GM20000 (cell line): Measurements from ENCODE around the gene DOK4.

Experiments
- DNase-seq: peaks from one replicate; pipeline ENCODE4 v3.0.0; 2012; ENCODE audit warnings: low spot score
- TF ChIP-seq, protein P1 (sequence below): IDR thresholded peaks from 2 replicates; pipeline ENCODE4 v1.5.1; 2012; ENCODE audit warnings: mild to moderate bottlenecking, control low read depth; ENCODE audit errors: extremely low read depth, missing control alignments

DOK4 gene

GRCh38 chr16:57485916-57486857 is at the start of gene DOK4:
DOK4 (minus strand) TSS chr16:57486493; CDS start chr16:57479507, 6,986 bp downstream.
- DNase-seq, result peak; percentile 97
- TF ChIP-seq, protein P1, sequence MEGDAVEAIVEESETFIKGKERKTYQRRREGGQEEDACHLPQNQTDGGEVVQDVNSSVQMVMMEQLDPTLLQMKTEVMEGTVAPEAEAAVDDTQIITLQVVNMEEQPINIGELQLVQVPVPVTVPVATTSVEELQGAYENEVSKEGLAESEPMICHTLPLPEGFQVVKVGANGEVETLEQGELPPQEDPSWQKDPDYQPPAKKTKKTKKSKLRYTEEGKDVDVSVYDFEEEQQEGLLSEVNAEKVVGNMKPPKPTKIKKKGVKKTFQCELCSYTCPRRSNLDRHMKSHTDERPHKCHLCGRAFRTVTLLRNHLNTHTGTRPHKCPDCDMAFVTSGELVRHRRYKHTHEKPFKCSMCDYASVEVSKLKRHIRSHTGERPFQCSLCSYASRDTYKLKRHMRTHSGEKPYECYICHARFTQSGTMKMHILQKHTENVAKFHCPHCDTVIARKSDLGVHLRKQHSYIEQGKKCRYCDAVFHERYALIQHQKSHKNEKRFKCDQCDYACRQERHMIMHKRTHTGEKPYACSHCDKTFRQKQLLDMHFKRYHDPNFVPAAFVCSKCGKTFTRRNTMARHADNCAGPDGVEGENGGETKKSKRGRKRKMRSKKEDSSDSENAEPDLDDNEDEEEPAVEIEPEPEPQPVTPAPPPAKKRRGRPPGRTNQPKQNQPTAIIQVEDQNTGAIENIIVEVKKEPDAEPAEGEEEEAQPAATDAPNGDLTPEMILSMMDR, result no peak

DNA sequence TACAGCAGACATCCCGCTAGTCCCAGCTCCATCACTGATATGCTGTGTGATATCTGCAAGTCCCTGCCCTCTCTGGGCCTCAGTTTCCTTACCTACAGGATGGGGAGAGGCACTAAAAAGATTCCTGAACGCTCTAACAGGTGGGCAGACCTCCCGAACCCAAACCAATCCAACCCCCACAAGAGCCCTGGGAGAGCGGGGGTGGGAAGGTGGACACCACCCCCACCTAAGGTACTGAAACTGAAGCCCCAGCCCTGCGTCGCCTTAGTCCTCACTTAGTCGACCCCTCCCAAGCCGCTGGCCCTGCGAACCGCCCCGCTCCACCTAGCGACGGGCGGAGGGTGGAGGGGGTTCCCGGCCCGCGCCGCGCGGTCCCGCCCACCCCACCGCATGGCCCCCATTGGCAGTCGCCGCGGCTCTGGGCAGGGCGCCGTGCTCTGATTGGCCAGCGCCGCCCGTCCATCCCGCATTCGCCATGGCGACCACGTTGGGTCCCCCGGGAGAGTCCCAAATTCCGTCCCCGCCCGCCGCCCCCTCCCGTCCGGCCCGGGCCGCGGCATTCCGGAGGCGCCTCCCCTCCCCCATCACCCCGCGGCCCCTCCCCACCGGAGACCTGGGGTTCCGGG is 49.5 kb upstream of the DOK4 start:
- TF ChIP-seq, protein P1, result peak; percentile 13
- DNase-seq, result peak; percentile 99

DNA sequence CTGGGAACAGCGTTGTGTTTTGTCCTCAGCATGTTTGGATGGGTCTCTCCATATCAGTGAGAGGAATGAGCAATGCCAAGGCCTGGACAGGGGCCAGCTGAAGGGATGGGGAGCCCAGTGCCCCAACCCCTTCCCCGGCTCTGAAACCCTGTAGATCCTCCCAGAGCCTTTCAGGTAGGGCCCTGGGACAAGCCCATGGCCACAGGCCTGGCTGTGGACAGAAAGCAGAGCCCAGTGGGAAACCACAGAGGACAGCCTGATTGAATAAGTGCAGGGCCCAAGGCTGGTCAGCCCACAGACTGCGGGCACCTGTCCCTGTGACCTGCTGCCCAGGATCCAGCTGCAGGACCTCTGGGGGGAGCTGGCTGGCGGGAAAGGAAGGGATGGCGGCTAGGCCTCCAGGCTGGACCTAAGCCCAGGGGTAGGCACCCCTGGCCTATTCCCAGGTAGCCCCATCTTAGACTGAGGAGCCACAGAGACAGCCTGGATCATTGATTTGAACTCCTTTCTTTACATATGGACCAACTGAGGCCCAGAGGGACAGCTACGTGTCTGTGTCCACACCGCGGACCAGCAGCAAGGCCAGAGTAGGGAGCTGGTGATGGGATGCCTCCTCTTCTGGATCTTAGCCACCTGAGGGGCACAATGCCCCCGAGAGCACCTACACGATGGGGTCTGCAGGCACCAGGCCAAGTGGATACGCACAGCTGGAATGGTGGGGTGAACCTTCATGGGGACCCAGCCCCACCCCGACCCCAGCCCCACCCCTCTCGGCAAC is 48.8 kb upstream of the DOK4 start:
- TF ChIP-seq, protein P1, result no peak

DNA sequence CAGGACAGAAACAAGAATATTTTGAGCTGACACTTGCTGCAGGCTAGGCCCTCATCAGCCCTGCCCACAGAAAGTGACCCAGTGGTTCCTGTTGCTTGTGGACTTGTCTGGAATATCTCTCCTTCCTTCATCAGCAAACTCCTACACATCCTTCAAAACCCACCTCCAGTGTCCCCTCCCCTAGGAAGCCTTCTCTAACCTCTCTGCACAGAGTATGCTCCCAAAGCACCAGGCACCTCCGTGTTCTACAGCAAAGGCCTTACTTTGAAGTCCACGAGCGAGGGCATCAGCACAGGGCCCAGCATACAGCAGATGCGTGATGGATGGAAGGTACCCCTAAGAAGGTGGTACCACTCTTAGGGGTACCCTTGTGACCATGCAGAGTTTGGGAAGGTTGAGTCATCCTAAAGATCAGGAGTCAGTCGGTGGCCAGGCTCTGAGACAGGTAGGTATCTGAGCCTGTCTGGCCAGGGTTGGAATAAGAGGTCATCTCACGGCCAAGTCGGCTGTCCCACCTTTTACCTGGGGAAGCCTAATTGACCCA is 48.1 kb upstream of the DOK4 start:
- DNase-seq, result no peak
- TF ChIP-seq, protein P1, result no peak

More for the DNA sequence above, 48.8 kb upstream of the DOK4 start:
- peak; percentile 25 for DNase-seq

GRCh38 chr16:57533431-57534336 is 47.4 kb upstream of the DOK4 start:
- TF ChIP-seq, protein P1, result no peak
- no peak for DNase-seq

- no peak for DNase-seq
- TF ChIP-seq, protein P1, result no peak
These were observed 46.0 kb upstream of the DOK4 start for GRCh38 chr16:57532266-57532625.
